GM12891 (cell line): ENCODE results near the gene GDAP2.

ENCODE experiments used
- DNase-seq: peaks from one replicate; pipeline ENCODE4 v3.0.0; 2011; ENCODE audit warnings: low spot score; ENCODE audit not compliant: insufficient read length
- FAIRE-seq: peaks from 2 replicates; lab custom pipeline; 2011; peaks lifted over from hg19 to GRCh38; lab: Jason Lieb, UNC
- PAX5 ChIP-seq: IDR thresholded peaks from 2 replicates; pipeline ENCODE4 v1.6.1; 2011; ENCODE audit warnings: low read length, moderate library complexity, mild to moderate bottlenecking; ENCODE audit not compliant: insufficient read depth, severe bottlenecking
- POLR2A ChIP-seq: IDR thresholded peaks from 2 replicates; pipeline ENCODE4 v1.6.1; 2011; ENCODE audit warnings: low read depth, low read length, control low read depth
- POLR2AphosphoS5 ChIP-seq: IDR thresholded peaks from 2 replicates; pipeline ENCODE4 v1.6.1; 2011; ENCODE audit warnings: low read depth, low read length, control low read depth
- POU2F2 ChIP-seq: IDR thresholded peaks from 2 replicates; pipeline ENCODE4 v1.6.1; 2011; ENCODE audit warnings: low read depth, mild to moderate bottlenecking, control low read depth, low read length, moderate library complexity
- SPI1 ChIP-seq: IDR thresholded peaks from 2 replicates; pipeline ENCODE4 v1.6.1; 2011; ENCODE audit warnings: low read depth, low read length, control low read depth
- TAF1 ChIP-seq: IDR thresholded peaks from 2 replicates; pipeline ENCODE4 v1.6.1; 2011; ENCODE audit warnings: low read depth, low read length, control low read depth

The GDAP2 gene

GRCh38 chr1:117818456-117818855 is 111.0 kb downstream of the GDAP2 start:
- no peak for TF ChIP-seq PAX5
- no peak for TF ChIP-seq TAF1
- TF ChIP-seq POU2F2, result no peak
- no peak for TF ChIP-seq SPI1
- TF ChIP-seq POLR2AphosphoS5, result no peak
- no peak for TF ChIP-seq POLR2A
- FAIRE-seq, result no peak

DNA sequence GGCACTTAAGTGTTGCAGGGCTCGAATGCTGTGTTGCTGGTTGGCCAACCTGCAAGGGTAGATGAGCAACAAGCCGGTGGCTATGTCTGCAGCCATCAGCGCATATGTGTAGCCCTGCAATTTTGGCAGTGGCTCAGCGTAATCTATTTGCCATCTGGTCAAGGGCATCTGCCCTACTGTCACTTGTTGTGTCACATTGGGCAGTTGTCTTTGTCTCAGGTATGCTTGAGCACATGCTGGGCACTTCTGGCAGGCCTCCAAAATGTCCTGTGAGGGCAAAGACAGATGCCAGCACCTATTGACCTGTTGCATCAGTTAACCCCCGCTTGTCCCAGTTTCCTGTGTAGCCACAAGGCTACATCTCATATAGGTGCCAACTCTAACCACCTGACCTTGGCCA is 111.8 kb downstream of the GDAP2 start:
- FAIRE-seq, result no peak
- DNase-seq, result no peak
- TF ChIP-seq TAF1, result no peak
- TF ChIP-seq SPI1, result no peak
- TF ChIP-seq POLR2AphosphoS5, result no peak
- TF ChIP-seq POLR2A, result no peak
- TF ChIP-seq PAX5, result no peak
- no peak for TF ChIP-seq POU2F2

More at GRCh38 chr1:117818456-117818855, 111.0 kb downstream of the GDAP2 start:
- no peak for DNase-seq

- no peak for DNase-seq
- TF ChIP-seq POLR2A (no peak), PAX5 (no peak), POU2F2 (no peak), TAF1 (no peak)
- FAIRE-seq, result no peak
Observed at GRCh38 chr1:117815926-117816325, 113.5 kb downstream of the GDAP2 start.

DNA sequence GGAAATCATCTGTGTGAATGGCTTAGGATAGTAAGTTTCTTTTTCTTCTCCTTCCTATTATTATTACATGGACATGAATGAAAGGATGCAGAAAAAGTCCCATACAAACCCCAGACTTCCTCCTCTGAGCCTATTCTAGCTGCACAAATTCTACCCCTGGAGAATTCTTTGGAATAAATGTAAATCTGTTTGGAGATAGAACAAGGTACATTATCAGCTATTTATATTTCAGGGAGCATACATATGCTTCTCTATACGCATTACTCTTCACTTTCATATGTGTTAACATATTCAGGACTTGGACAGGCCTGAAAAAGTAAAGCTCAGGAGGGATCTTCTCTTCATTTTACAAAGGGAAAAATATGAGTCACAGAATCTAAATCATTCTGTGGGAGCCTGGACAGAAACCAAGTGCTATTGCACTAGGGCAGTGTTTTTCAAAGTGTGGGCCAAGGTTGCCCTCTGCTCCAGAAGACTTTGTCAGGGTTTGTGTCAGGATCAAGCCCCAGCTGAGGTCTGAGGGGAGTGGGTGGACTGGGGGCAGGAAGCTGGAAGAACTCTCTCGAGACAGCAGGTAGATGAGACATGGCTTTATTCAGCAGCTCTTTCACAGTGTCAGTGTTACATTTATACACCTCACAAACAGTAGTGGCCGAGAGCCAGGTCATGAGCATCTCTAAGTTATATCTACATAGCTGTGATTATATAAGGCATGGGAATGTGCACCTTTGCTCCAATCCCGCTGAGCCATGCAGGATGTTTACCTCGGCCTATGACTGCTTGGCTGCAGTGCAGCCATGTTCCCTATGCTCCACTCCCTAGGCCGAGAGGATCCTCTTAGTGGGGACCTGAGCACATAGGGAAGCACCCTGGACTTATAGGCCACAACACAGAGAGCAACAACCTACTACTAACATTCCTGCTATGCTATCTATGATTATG is 114.3 kb downstream of the GDAP2 start:
- DNase-seq (no peak), FAIRE-seq (no peak)

More for the DNA sequence above, 114.3 kb downstream of the GDAP2 start:
- TF ChIP-seq POLR2AphosphoS5 (no peak), POLR2A (no peak), TAF1 (no peak), POU2F2 (no peak), SPI1 (no peak)
